Keratinocyte (primary cell): Measurements from ENCODE around the gene NRF1.

Experiments used
- EZH2 ChIP-seq: IDR thresholded peaks from one replicate; pipeline ENCODE4 v1.6.1; 2012; ENCODE audit warnings: inconsistent platforms, mild to moderate bottlenecking, low read length, moderate library complexity
- TF ChIP-seq, protein P1 (sequence below), 3 experiments: IDR thresholded peaks in 1 of 3; conservative IDR thresholded peaks in 1 of 3; optimal IDR thresholded peaks in 1 of 3; 2 replicates in 2 of 3; 3 replicates in 1 of 3; pipeline versions ENCODE3 to v1.5.1; 2011; ENCODE audit warnings: low read length in 3 of 3, mild to moderate bottlenecking in 3 of 3, moderate library complexity in 2 of 3, control low read depth in 1 of 3, inconsistent platforms in 1 of 3; ENCODE audit not compliant: insufficient read depth in 2 of 3; ENCODE audit errors: extremely low read depth in 1 of 3

- TF ChIP-seq, protein P1, sequence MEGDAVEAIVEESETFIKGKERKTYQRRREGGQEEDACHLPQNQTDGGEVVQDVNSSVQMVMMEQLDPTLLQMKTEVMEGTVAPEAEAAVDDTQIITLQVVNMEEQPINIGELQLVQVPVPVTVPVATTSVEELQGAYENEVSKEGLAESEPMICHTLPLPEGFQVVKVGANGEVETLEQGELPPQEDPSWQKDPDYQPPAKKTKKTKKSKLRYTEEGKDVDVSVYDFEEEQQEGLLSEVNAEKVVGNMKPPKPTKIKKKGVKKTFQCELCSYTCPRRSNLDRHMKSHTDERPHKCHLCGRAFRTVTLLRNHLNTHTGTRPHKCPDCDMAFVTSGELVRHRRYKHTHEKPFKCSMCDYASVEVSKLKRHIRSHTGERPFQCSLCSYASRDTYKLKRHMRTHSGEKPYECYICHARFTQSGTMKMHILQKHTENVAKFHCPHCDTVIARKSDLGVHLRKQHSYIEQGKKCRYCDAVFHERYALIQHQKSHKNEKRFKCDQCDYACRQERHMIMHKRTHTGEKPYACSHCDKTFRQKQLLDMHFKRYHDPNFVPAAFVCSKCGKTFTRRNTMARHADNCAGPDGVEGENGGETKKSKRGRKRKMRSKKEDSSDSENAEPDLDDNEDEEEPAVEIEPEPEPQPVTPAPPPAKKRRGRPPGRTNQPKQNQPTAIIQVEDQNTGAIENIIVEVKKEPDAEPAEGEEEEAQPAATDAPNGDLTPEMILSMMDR (optimal IDR thresholded peaks at IDR 0.05 in 1 of 3, IDR thresholded peaks at IDR 0.05 in 1 of 3, conservative IDR thresholded peaks at IDR 0.05 in 1 of 3; ENCODE audit: extremely low read depth in 1 of 3, insufficient read depth in 2 of 3, low read length in 3 of 3) = no peak
- TF ChIP-seq EZH2 = no peak
These were observed 192.8 kb downstream of the NRF1 start for GRCh38 chr7:129804111-129804889.
